H1 (cell line): ENCODE measurements around the gene IZUMO4. TPM values are rescaled to one million over a fixed set of nuclear protein-coding genes. Genes with fewer than 3 reads are reported as not detected.

Experiments
- CTCF ChIA-PET: fragments of 300-600 bp; sonication (Branson Sonifier 250); formaldehyde crosslinking; loops from one replicate; lab custom pipeline; 2021; ENCODE audit not compliant: partially characterized antibody; lab: Charles Lee
- POLR2A ChIA-PET: fragments of 300-600 bp; sonication (Branson Sonifier 250); formaldehyde crosslinking; loops from one replicate; lab custom pipeline; 2021; ENCODE audit warnings: inconsistent platforms; ENCODE audit not compliant: partially characterized antibody; lab: Charles Lee
- DNase-seq, 2 experiments: peaks; one replicate each; pipeline versions ENCODE4 v3.0.0 to v3.0.0-alpha.2; 2010 to 2022; ENCODE audit warnings: low spot score in 2 of 2, low read depth in 1 of 2, mixed read lengths in 1 of 2
- FAIRE-seq: peaks from 2 replicates; lab custom pipeline; 2011; peaks lifted over from hg19 to GRCh38; lab: Jason Lieb, UNC
- H2AFZ ChIP-seq: 2 replicates; pipeline ENCODE4 v1.8.1; 2012; ENCODE audit warnings: low read length, inconsistent platforms
- H2AK5ac ChIP-seq: 2 replicates; pipeline ENCODE4 v1.6.1; 2013; ENCODE audit warnings: low read depth, low read length
- H2BK120ac ChIP-seq: replicated peaks from 2 replicates; pipeline ENCODE3; 2013; ENCODE audit warnings: low read depth, low read length, inconsistent platforms
- H2BK12ac ChIP-seq: 2 replicates; pipeline ENCODE4 v1.6.1; 2013; ENCODE audit warnings: low read depth, low read length
- H2BK15ac ChIP-seq: 2 replicates; pipeline ENCODE4 v1.6.1; 2013; ENCODE audit warnings: low read length
- H2BK20ac ChIP-seq: 2 replicates; pipeline ENCODE4 v1.6.1; 2013; ENCODE audit warnings: low read length
- H2BK5ac ChIP-seq: 2 replicates; pipeline ENCODE4 v1.6.1; 2013; ENCODE audit warnings: low read depth, low read length
- H3K14ac ChIP-seq: 2 replicates; pipeline ENCODE4 v1.6.1; 2013; ENCODE audit warnings: inconsistent platforms; ENCODE audit not compliant: insufficient read length
- H3K18ac ChIP-seq: 2 replicates; pipeline ENCODE4 v1.6.1; 2013; ENCODE audit warnings: low read length; ENCODE audit errors: extremely low read depth
- H3K23ac ChIP-seq: 2 replicates; pipeline ENCODE4 v1.6.1; 2013; ENCODE audit warnings: inconsistent platforms; ENCODE audit not compliant: insufficient read length
- H3K23me2 ChIP-seq: 2 replicates; pipeline ENCODE4 v1.6.1; 2013; ENCODE audit warnings: low read depth, low read length
- H3K27ac ChIP-seq: 2 replicates; pipeline ENCODE4 v1.6.1; 2011; ENCODE audit warnings: low read depth, low read length, inconsistent platforms
- H3K27me3 ChIP-seq, 4 experiments: replicated peaks in 1 of 4; 1 replicate in 1 of 4; 2 replicates in 3 of 4; pipeline versions ENCODE4 v1.6.1 to v1.8.1; 2011 to 2013; ENCODE audit warnings: low read length in 3 of 4, mild to moderate bottlenecking in 3 of 4, inconsistent platforms in 2 of 4, mixed read lengths in 2 of 4, moderate library complexity in 1 of 4; ENCODE audit not compliant: control insufficient read depth in 3 of 4, insufficient read depth in 3 of 4; ENCODE audit errors: extremely low read depth in 1 of 4
- H3K36me3 ChIP-seq, 4 experiments: 2 replicates each; pipeline versions ENCODE4 v1.6.1 to v1.8.1; 2011 to 2013; ENCODE audit warnings: mild to moderate bottlenecking in 4 of 4, low read length in 3 of 4, moderate library complexity in 2 of 4, control low read depth in 1 of 4, inconsistent platforms in 1 of 4; ENCODE audit not compliant: insufficient read depth in 4 of 4, control insufficient read depth in 2 of 4
- H3K4ac ChIP-seq: replicated peaks from 2 replicates; pipeline ENCODE3; 2013; ENCODE audit warnings: low read length, low read depth, mixed read lengths, inconsistent platforms; ENCODE audit not compliant: insufficient read length
- H3K4me1 ChIP-seq, 4 experiments: replicated peaks in 1 of 4; 1 replicate in 1 of 4; 2 replicates in 3 of 4; pipeline versions ENCODE4 v1.6.1 to v1.8.1; 2011 to 2013; ENCODE audit warnings: low read length in 3 of 4, inconsistent platforms in 2 of 4, mixed read lengths in 1 of 4; ENCODE audit not compliant: insufficient read depth in 4 of 4, control insufficient read depth in 3 of 4
- H3K4me2 ChIP-seq, 2 experiments: 2 replicates each; pipeline versions ENCODE4 v1.6.1 to v1.8.1; 2011 to 2013; ENCODE audit warnings: low read depth in 2 of 2, low read length in 2 of 2, control low read depth in 1 of 2, inconsistent platforms in 1 of 2, mild to moderate bottlenecking in 1 of 2; ENCODE audit not compliant: insufficient read depth in 1 of 2
- H3K4me3 ChIP-seq, 4 experiments: fragments of 200-600, 300-600 bp in 1 of 4; sonication (generic), shearing (Covaris generic), sonication (Bioruptor Twin) in 1 of 4; 2 replicates each; pipeline versions ENCODE4 v1.5.1 to v1.8.1; 2011 to 2016; ENCODE audit warnings: low read length in 4 of 4, low read depth in 3 of 4, control low read depth in 2 of 4, inconsistent platforms in 2 of 4, mild to moderate bottlenecking in 2 of 4, mixed read lengths in 1 of 4, moderate library complexity in 1 of 4; ENCODE audit not compliant: insufficient read depth in 2 of 4; ENCODE audit errors: extremely low read depth in 1 of 4
- H3K56ac ChIP-seq: replicated peaks from 2 replicates; pipeline ENCODE3; 2013; ENCODE audit warnings: low read depth, mild to moderate bottlenecking, mixed read lengths, low read length, inconsistent platforms; ENCODE audit not compliant: insufficient read length
- H3K79me1 ChIP-seq: 2 replicates; pipeline ENCODE4 v1.6.1; 2013; ENCODE audit warnings: low read depth, low read length, control low read depth
- H3K79me2 ChIP-seq, 2 experiments: 2 replicates each; pipeline versions ENCODE4 v1.6.1 to v1.8.1; 2012 to 2013; ENCODE audit warnings: low read length in 2 of 2, mild to moderate bottlenecking in 2 of 2, inconsistent platforms in 1 of 2; ENCODE audit not compliant: insufficient read depth in 2 of 2, control insufficient read depth in 1 of 2
- H3K9ac ChIP-seq, 4 experiments: replicated peaks in 1 of 4; 1 replicate in 1 of 4; 2 replicates in 3 of 4; pipeline versions ENCODE4 v1.6.1 to v1.8.1; 2011 to 2013; ENCODE audit warnings: low read depth in 3 of 4, low read length in 3 of 4, control low read depth in 2 of 4, mild to moderate bottlenecking in 2 of 4, moderate library complexity in 2 of 4, inconsistent platforms in 1 of 4; ENCODE audit errors: extremely low read depth in 1 of 4
- H3K9me3 ChIP-seq, 2 experiments: 2 replicates each; pipeline versions ENCODE4 v1.6.1 to v1.8.1; 2012 to 2013; ENCODE audit warnings: mild to moderate bottlenecking in 2 of 2, moderate library complexity in 2 of 2, control low read depth in 1 of 2, inconsistent platforms in 1 of 2, low read depth in 1 of 2, low read length in 1 of 2, mixed read lengths in 1 of 2; ENCODE audit not compliant: insufficient read depth in 2 of 2
- H4K20me1 ChIP-seq, 2 experiments: replicated peaks in 1 of 2; 2 replicates each; pipeline versions ENCODE3 to v1.8.1; 2011 to 2013; ENCODE audit warnings: inconsistent platforms in 2 of 2, low read length in 2 of 2, mild to moderate bottlenecking in 1 of 2; ENCODE audit not compliant: insufficient read depth in 2 of 2, control insufficient read depth in 1 of 2
- H4K5ac ChIP-seq: 2 replicates; pipeline ENCODE4 v1.6.1; 2013; ENCODE audit warnings: low read length, low read depth, mixed read lengths, inconsistent platforms; ENCODE audit not compliant: insufficient read length
- H4K8ac ChIP-seq: 2 replicates; pipeline ENCODE4 v1.8.0; 2013; ENCODE audit warnings: mild to moderate bottlenecking, moderate library complexity, low read length, inconsistent platforms; ENCODE audit not compliant: insufficient read depth; ENCODE audit errors: extremely low read depth
- H4K91ac ChIP-seq: replicated peaks from 2 replicates; pipeline ENCODE3; 2013; ENCODE audit warnings: low read length, mixed read lengths, inconsistent platforms; ENCODE audit not compliant: insufficient read length
- BACH1 ChIP-seq: IDR thresholded peaks from 2 replicates; pipeline ENCODE4 v1.6.1; 2012; ENCODE audit warnings: low read length, improper control_type of control experiment
- CBX5 ChIP-seq: fragments of 300-800, 300-1000 bp; sonication (generic); IDR thresholded peaks from 2 replicates; pipeline ENCODE4 v1.7.1; 2016; ENCODE audit warnings: antibody characterized with exemption, low read length, low read depth
- CREB1 ChIP-seq: IDR thresholded peaks from 2 replicates; pipeline ENCODE4 v1.6.1; 2012; ENCODE audit warnings: inconsistent platforms
- KDM1A ChIP-seq: fragments of 200-600, 300-600 bp; sonication (generic); IDR thresholded peaks from 2 replicates; pipeline ENCODE4 v1.7.1; 2016; ENCODE audit warnings: mild to moderate bottlenecking, low read length, borderline replicate concordance
- KDM4A ChIP-seq: IDR thresholded peaks from one replicate; pipeline ENCODE4 v1.7.1; 2012; ENCODE audit warnings: low read depth, mild to moderate bottlenecking, moderate library complexity, low read length, inconsistent platforms; ENCODE audit not compliant: severe bottlenecking
- NANOG ChIP-seq: IDR thresholded peaks from 2 replicates; pipeline ENCODE4 v1.6.1; 2011; ENCODE audit warnings: low read length, low read depth, mild to moderate bottlenecking, inconsistent platforms; ENCODE audit not compliant: insufficient read depth, poor library complexity, severe bottlenecking
- NRF1 ChIP-seq: IDR thresholded peaks from 2 replicates; pipeline ENCODE4 v1.6.1; 2011; ENCODE audit warnings: mild to moderate bottlenecking, low read depth, low read length, improper control_type of control experiment
- POLR2A ChIP-seq, 2 experiments: IDR thresholded peaks; 1 replicate in 1 of 2; 2 replicates in 1 of 2; pipeline ENCODE4 v1.6.1; 2011; ENCODE audit warnings: low read depth in 2 of 2, low read length in 2 of 2, mild to moderate bottlenecking in 2 of 2; ENCODE audit errors: control extremely low read depth in 1 of 2
- RFX5 ChIP-seq: IDR thresholded peaks from 2 replicates; pipeline ENCODE4 v1.6.1; 2011; ENCODE audit warnings: low read depth, low read length, improper control_type of control experiment, borderline replicate concordance
- SIN3A ChIP-seq, 2 experiments: IDR thresholded peaks in 1 of 2; conservative IDR thresholded peaks in 1 of 2; 2 replicates each; pipeline ENCODE4 v1.6.1; 2011 to 2012; ENCODE audit warnings: low read length in 2 of 2, improper control_type of control experiment in 1 of 2, low read depth in 1 of 2, mild to moderate bottlenecking in 1 of 2
- SP1 ChIP-seq: IDR thresholded peaks from 2 replicates; pipeline ENCODE4 v1.6.1; 2011; ENCODE audit warnings: low read depth, low read length
- TAF7 ChIP-seq: optimal IDR thresholded peaks from 2 replicates; pipeline ENCODE3; 2011; ENCODE audit warnings: low read depth, mild to moderate bottlenecking, inconsistent platforms, low read length, moderate library complexity, borderline replicate concordance
- ZNF274 ChIP-seq: IDR thresholded peaks from 2 replicates; pipeline ENCODE4 v1.7.0; 2012; ENCODE audit warnings: low read length, borderline replicate concordance; ENCODE audit errors: extremely low read depth
- WGBS, 2 experiments: shearing (Covaris generic) in 1 of 2; methylation state at CpG; one replicate each; pipeline versions ENCODE4 v1.1.6 to v1.1.7; 2013 to 2015; ENCODE audit warnings: low lambda C conversion rate in 2 of 2, mixed read lengths in 2 of 2, inconsistent platforms in 1 of 2, low coverage in 1 of 2, missing lambda C conversion rate in 1 of 2; ENCODE audit not compliant: insufficient replicate concordance in 2 of 2, insufficient coverage in 1 of 2, insufficient read length in 1 of 2; ENCODE audit errors: extremely low coverage in 1 of 2, missing lambda C conversion rate in 1 of 2; 5-methylcytosine and 5-hydroxymethylcytosine counted together
- polyA plus RNA-seq, 7 experiments: library from polyadenylated mRNA; depleted of rRNA in 3 of 7; stranded (reverse) in 5 of 7; unstranded in 2 of 7; fragments of >200 nt in 5 of 7; fragments of 200-250 nt in 2 of 7; gene quantifications; 1 replicate in 5 of 7; 2 replicates in 1 of 7; 4 replicates in 1 of 7; pipeline versions ENCODE4 v1.2.1 to v1.2.3, GENCODE V29; 2011 to 2013; ENCODE audit warnings: missing spikeins in 2 of 7, mixed read lengths in 2 of 7
- total RNA-seq: library from RNA; stranded (reverse); fragmentation: NEBNext Ultra II Directional; extraction: Animal tissue kit (Norgen Biotek cat#: 25700); gene quantifications from 2 replicates; pipeline ENCODE4 v1.2.1, GENCODE V29; 2021

Gene IZUMO4
- total and polyA plus RNA-seq, 2 of the 8 experiments (the other 6 are each of a cell fraction or from before 2014, with no cell fraction given), result 1.8 to 1.9 TPM

DNA sequence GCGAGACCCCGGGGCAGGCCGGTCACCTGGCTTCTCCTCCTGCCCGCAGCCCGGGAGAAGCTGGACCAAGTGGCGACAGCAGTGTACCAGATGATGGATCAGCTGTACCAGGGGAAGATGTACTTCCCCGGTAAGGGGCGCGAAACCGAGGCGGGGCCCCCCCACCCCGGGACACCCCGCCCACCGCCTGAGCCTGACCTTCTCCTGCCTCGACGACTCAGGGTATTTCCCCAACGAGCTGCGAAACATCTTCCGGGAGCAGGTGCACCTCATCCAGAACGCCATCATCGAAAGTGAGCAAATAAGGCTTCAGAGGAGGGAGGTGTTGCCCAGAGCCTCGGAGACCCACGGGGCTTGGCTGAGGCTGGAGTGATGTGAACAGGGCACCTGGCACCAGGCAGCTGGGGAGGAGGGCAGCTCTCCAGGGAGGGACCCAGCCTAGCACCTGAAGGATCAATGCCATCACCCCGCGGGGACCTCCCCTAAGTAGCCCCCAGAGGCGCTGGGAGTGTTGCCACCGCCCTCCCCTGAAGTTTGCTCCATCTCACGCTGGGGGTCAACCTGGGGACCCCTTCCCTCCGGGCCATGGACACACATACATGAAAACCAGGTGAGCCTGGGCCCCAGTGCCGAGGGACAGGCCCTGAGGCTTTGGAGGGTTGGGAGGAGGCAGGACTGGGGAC lies 629 bp downstream of the IZUMO4 start:
- ChIA-PET CTCF (interaction anchor here (0.7 to 2.0 kb wide), 7 partner anchors 13 to 166 kb away, joined by 3 to 8 read pairs (median 4); no protein-coding TSS in a partner anchor), POLR2A (interaction anchor here (0.6 to 1.1 kb wide), 2 partner anchors 46 to 267 kb away, joined by 3 to 4 read pairs; partner anchors contain the start of gene MKNK2)
- H2BK12ac ChIP-seq, result no peak overlapping the region
- H2BK5ac ChIP-seq, result no peak overlapping the region
- no peak overlapping the region for H2BK120ac ChIP-seq
- no peak overlapping the region for H3K56ac ChIP-seq
- H4K20me1 ChIP-seq, result peaks cover 8 to 20% of the 10 kb centered on the region in 2 experiments
- H4K5ac ChIP-seq, result no peak overlapping the region
- no peak overlapping the region for H3K23ac ChIP-seq
- peaks cover 11 to 25% (median 22%) of the 10 kb centered on the region in 4 experiments for H3K36me3 ChIP-seq
- no peaks in the 10 kb centered on the region for H3K79me2 ChIP-seq
- 72% methylated on average over 25 of the region's 30 CpGs; no CpG with 5 or more reads in 1 of the 2 experiments for WGBS, 2 experiments
- H2AFZ ChIP-seq, result 0 out of 2 replicates have a peak overlapping the region, but pooled peaks have one; percentile 82
- H2BK15ac ChIP-seq, result no peak overlapping the region
- no peak overlapping the region for H2BK20ac ChIP-seq
- H4K8ac ChIP-seq, result no peak overlapping the region
- H3K14ac ChIP-seq, result no peak overlapping the region
- H3K4me2 ChIP-seq, result peak overlapping the region; percentile 53 to 95
- H3K9me3 ChIP-seq, result no peaks in the 10 kb centered on the region
- peaks cover 6% of the 10 kb centered on the region; the same call in 1 of the 2 replicates for H3K23me2 ChIP-seq
- H3K9ac ChIP-seq, result peak overlapping the region in 1 of 4 experiments; percentile 28; a peak in 2 of 7 replicates
- no peak overlapping the region for H3K27ac ChIP-seq
- H3K4ac ChIP-seq, result no peak overlapping the region
- H3K27me3 ChIP-seq, result no peaks in the 10 kb centered on the region
- DNase-seq (no peak), FAIRE-seq (no peak)
- no peak overlapping the region for H3K18ac ChIP-seq
- H4K91ac ChIP-seq, result no peak overlapping the region
- peak overlapping the region; percentile 15 to 58 (median 51); a peak in 7 of 8 replicates for H3K4me3 ChIP-seq
- no peak overlapping the region for H2AK5ac ChIP-seq
- no peaks in the 10 kb centered on the region for H3K79me1 ChIP-seq
- H3K4me1 ChIP-seq, result peaks cover 0 to 3% (median 1%) of the 10 kb centered on the region in 4 experiments; a peak in 4 of 7 replicates
- TF ChIP-seq CBX5, result no peak
- TF ChIP-seq SIN3A (conservative IDR thresholded peaks at IDR 0.05 in 1 of 2, IDR thresholded peaks at IDR 0.05 in 1 of 2; ENCODE audit: low read depth in 1 of 2, low read length in 2 of 2), result 0 out of 4 replicates have a peak, but pooled peaks of 1 of the 2 experiments have one; percentile 43
- TF ChIP-seq BACH1, result no peak
- TF ChIP-seq NANOG, result no peak
- no peak for TF ChIP-seq NRF1
- TF ChIP-seq KDM1A, result no peak
- no peak for TF ChIP-seq ZNF274
- TF ChIP-seq TAF7, result no peak
- no peak for TF ChIP-seq SP1
- no peak for TF ChIP-seq RFX5
- no peak for TF ChIP-seq CREB1
- no peak for TF ChIP-seq POLR2A (IDR thresholded peaks at IDR 0.05; ENCODE audit: control extremely low read depth in 1 of 2, low read depth in 2 of 2, low read length in 2 of 2)
- peak; percentile 7 for TF ChIP-seq KDM4A
